PC-3 (cell line): Measurements from ENCODE around the gene KCNN2.

Source experiments
- EZH2 ChIP-seq: fragments of 300-600 bp; sonication (generic); IDR thresholded peaks from one replicate; pipeline ENCODE4 v1.6.1; 2017; ENCODE audit warnings: antibody characterized with exemption, mild to moderate bottlenecking, low read length; ENCODE audit not compliant: unreplicated experiment
- TF ChIP-seq, protein P1 (sequence below): fragments of 300-600 bp; sonication (generic); conservative IDR thresholded peaks from 2 replicates; pipeline ENCODE4 v1.5.1; 2017; ENCODE audit warnings: antibody characterized with exemption, low read depth, mild to moderate bottlenecking, low read length

DNA sequence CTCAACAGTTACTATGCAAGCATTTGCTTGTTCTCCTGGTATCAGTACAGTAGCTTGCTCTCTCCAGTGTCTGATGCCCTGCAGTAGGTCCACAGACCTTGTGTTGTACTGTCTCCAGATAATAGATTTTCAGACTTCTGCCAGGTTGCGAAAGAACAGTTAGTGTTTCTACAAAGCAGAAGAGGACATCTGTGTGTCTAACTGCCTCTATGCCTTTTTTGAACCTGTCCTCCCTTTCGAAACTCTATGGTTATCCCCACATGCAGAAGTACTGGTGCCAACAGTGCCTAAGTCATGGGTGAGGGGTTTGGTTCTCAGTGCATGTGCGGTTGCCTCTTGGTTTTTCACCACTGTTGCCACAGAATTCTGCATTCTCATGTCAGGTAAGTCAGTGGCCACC lies 45.9 kb downstream of the KCNN2 start:
- TF ChIP-seq, protein P1, sequence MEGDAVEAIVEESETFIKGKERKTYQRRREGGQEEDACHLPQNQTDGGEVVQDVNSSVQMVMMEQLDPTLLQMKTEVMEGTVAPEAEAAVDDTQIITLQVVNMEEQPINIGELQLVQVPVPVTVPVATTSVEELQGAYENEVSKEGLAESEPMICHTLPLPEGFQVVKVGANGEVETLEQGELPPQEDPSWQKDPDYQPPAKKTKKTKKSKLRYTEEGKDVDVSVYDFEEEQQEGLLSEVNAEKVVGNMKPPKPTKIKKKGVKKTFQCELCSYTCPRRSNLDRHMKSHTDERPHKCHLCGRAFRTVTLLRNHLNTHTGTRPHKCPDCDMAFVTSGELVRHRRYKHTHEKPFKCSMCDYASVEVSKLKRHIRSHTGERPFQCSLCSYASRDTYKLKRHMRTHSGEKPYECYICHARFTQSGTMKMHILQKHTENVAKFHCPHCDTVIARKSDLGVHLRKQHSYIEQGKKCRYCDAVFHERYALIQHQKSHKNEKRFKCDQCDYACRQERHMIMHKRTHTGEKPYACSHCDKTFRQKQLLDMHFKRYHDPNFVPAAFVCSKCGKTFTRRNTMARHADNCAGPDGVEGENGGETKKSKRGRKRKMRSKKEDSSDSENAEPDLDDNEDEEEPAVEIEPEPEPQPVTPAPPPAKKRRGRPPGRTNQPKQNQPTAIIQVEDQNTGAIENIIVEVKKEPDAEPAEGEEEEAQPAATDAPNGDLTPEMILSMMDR: no peak
- no peak for TF ChIP-seq EZH2
